AG20443 (cell line): Measurements from ENCODE around the gene TFEC.
A peak's percentile ranks its signal among the peaks of the same experiment; 100 is the strongest.
"Not testable (repeated sequence)": the region's sequence is repeated elsewhere in the genome, so short reads cannot be mapped to it uniquely, and the experiment has no call there.

ENCODE experiments used
- DNase-seq: peaks from one replicate; pipeline ENCODE4 v3.0.0; 2012; ENCODE audit warnings: low spot score, mixed read lengths

The TFEC gene

GRCh38 chr7:115988401-115988800 lies 42.2 kb downstream of the TFEC start:
- no peak for DNase-seq

GRCh38 chr7:115987486-115987885 lies 43.1 kb downstream of the TFEC start:
- DNase-seq: no peak

- no peak for DNase-seq
These were observed 46.5 kb downstream of the TFEC start for GRCh38 chr7:115984105-115984504.

GRCh38 chr7:115980159-115980558 lies 50.4 kb downstream of the TFEC start:
- DNase-seq: no peak

GRCh38 chr7:115976651-115977050 lies 53.9 kb downstream of the TFEC start:
- no peak for DNase-seq

- no peak for DNase-seq
These were observed 54.8 kb downstream of the TFEC start for GRCh38 chr7:115975766-115976165.

GRCh38 chr7:115973406-115973805 lies 57.2 kb downstream of the TFEC start:
- no peak for DNase-seq

GRCh38 chr7:115971506-115971905 lies 59.1 kb downstream of the TFEC start:
- no peak for DNase-seq

GRCh38 chr7:115968596-115968995 lies 62.0 kb downstream of the TFEC start:
- DNase-seq: no peak

GRCh38 chr7:115968171-115968570 lies 62.4 kb downstream of the TFEC start:
- no peak for DNase-seq

- no peak for DNase-seq
These were observed 64.6 kb downstream of the TFEC start for GRCh38 chr7:115965796-115966475.

- DNase-seq: no peak
These were observed 65.3 kb downstream of the TFEC start for GRCh38 chr7:115965236-115965635.

- no peak for DNase-seq
These were observed 65.8 kb downstream of the TFEC start for GRCh38 chr7:115964799-115965198.

GRCh38 chr7:115962340-115962739 lies 68.2 kb downstream of the TFEC start:
- no peak for DNase-seq

GRCh38 chr7:115953592-115954255 lies 76.8 kb downstream of the TFEC start:
- DNase-seq: no peak

- no peak for DNase-seq
These were observed 77.7 kb downstream of the TFEC start for GRCh38 chr7:115952832-115953231.

- no peak for DNase-seq
These were observed 79.0 kb downstream of the TFEC start for GRCh38 chr7:115951547-115951946.

GRCh38 chr7:115941703-115942268 lies 88.8 kb downstream of the TFEC start:
- peak; percentile 32 for DNase-seq

- no peak for DNase-seq
These were observed 90.0 kb downstream of the TFEC start for GRCh38 chr7:115940460-115941060.

GRCh38 chr7:115937960-115938359 lies 92.6 kb downstream of the TFEC start:
- DNase-seq: no peak

- DNase-seq: no peak
These were observed 97.1 kb downstream of the TFEC start for GRCh38 chr7:115933471-115933870.

- DNase-seq: no peak
These were observed 97.7 kb downstream of the TFEC start for GRCh38 chr7:115932880-115933279.

- DNase-seq: not testable (repeated sequence)
These were observed 100.4 kb downstream of the TFEC start for GRCh38 chr7:115930184-115930583.
